HEK293 (cell line): ENCODE data around the gene C11orf54.

Experiments used
- CTCF ChIA-PET: fragments of 350-600 bp; formaldehyde crosslinking; extraction: SDS; loops from one replicate; lab custom pipeline; 2021; ENCODE audit warnings: antibody characterized with exemption; lab: Yijun Ruan, JAX
- POLR2A ChIA-PET: fragments of 300-600 bp; formaldehyde crosslinking; extraction: SDS; loops from one replicate; lab custom pipeline; 2020; ENCODE audit warnings: antibody characterized with exemption, inconsistent platforms; lab: Yijun Ruan, JAX
- H3K27ac ChIP-seq: fragments of 200-500 bp; sonication (Bioruptor generic); 2 replicates; pipeline ENCODE4 v1.5.1; 2014; ENCODE audit warnings: low read depth, low read length, control low read depth, inconsistent platforms; ENCODE audit errors: extremely low read depth
- H3K36me3 ChIP-seq, 2 experiments: fragments of 200-500 bp in 1 of 2; sonication (Bioruptor generic) in 1 of 2; 1 replicate in 1 of 2; 2 replicates in 1 of 2; pipeline ENCODE4 v1.5.1; 2014 to 2017; ENCODE audit warnings: inconsistent platforms in 2 of 2, low read length in 2 of 2; ENCODE audit not compliant: control insufficient read depth in 2 of 2, insufficient read depth in 1 of 2
- H3K4me1 ChIP-seq: fragments of 200-500 bp; sonication (Bioruptor generic); 2 replicates; pipeline ENCODE4 v1.5.1; 2014; ENCODE audit warnings: mild to moderate bottlenecking, low read length, inconsistent platforms; ENCODE audit not compliant: control insufficient read depth, insufficient read depth
- H3K4me3 ChIP-seq: 2 replicates; pipeline ENCODE4 v1.5.1; 2011; ENCODE audit warnings: low read depth, mild to moderate bottlenecking, control low read depth, low read length, moderate library complexity
- H3K9me3 ChIP-seq: fragments of 200-500 bp; sonication (Bioruptor generic); 2 replicates; pipeline ENCODE4 v1.5.1; 2014; ENCODE audit warnings: low read depth, low read length, inconsistent platforms; ENCODE audit not compliant: control insufficient read depth, insufficient read depth
- OSR2 ChIP-seq: fragments of 450-650 bp; formaldehyde crosslinking; IDR thresholded peaks from 2 replicates; pipeline ENCODE4 v1.5.1; 2016; ENCODE audit warnings: missing biosample characterization, missing genetic modification characterization
- PRDM4 ChIP-seq: fragments of 450-650 bp; formaldehyde crosslinking; IDR thresholded peaks from 2 replicates; pipeline ENCODE4 v1.5.1; 2017; ENCODE audit warnings: missing biosample characterization, missing genetic modification characterization
- RBAK ChIP-seq: fragments of 450-650 bp; formaldehyde crosslinking; IDR thresholded peaks from 2 replicates; pipeline ENCODE4 v1.5.1; 2016; ENCODE audit warnings: missing biosample characterization, missing genetic modification characterization
- SP3 ChIP-seq: fragments of 450-650 bp; formaldehyde crosslinking; IDR thresholded peaks from 2 replicates; pipeline ENCODE4 v1.5.1; 2016; ENCODE audit warnings: missing biosample characterization, missing genetic modification characterization
- TRIM28 ChIP-seq: IDR thresholded peaks from 2 replicates; pipeline ENCODE4 v1.6.1; 2011; ENCODE audit warnings: low read length, control low read depth, borderline replicate concordance
- ZBTB26 ChIP-seq: fragments of 450-650 bp; formaldehyde crosslinking; optimal IDR thresholded peaks from 2 replicates; pipeline ENCODE3; 2016; ENCODE audit warnings: missing biosample characterization, mild to moderate bottlenecking, missing genetic modification characterization
- ZBTB44 ChIP-seq: fragments of 450-650 bp; IDR thresholded peaks from 2 replicates; pipeline ENCODE4 v1.5.1; 2018; ENCODE audit warnings: missing biosample characterization, mild to moderate bottlenecking, missing genetic modification characterization
- ZBTB49 ChIP-seq: fragments of 450-650 bp; formaldehyde crosslinking; IDR thresholded peaks from 2 replicates; pipeline ENCODE4 v1.5.1; 2016; ENCODE audit warnings: missing biosample characterization, missing genetic modification characterization, low read depth
- ZNF112 ChIP-seq: fragments of 450-650 bp; formaldehyde crosslinking; IDR thresholded peaks from 2 replicates; pipeline ENCODE4 v1.5.0; 2017; ENCODE audit warnings: missing biosample characterization, missing genetic modification characterization
- ZNF138 ChIP-seq: fragments of 450-650 bp; formaldehyde crosslinking; IDR thresholded peaks from 2 replicates; pipeline ENCODE4 v1.5.1; 2016; ENCODE audit warnings: missing biosample characterization, missing genetic modification characterization, borderline replicate concordance
- ZNF214 ChIP-seq: fragments of 450-650 bp; formaldehyde crosslinking; IDR thresholded peaks from 2 replicates; pipeline ENCODE4 v1.5.1; 2017; ENCODE audit warnings: missing biosample characterization, mild to moderate bottlenecking, missing genetic modification characterization, borderline replicate concordance
- ZNF24 ChIP-seq: fragments of 450-650 bp; formaldehyde crosslinking; IDR thresholded peaks from 2 replicates; pipeline ENCODE4 v1.5.1; 2016; ENCODE audit warnings: missing biosample characterization, missing genetic modification characterization
- ZNF266 ChIP-seq: fragments of 450-650 bp; formaldehyde crosslinking; IDR thresholded peaks from 2 replicates; pipeline ENCODE4 v1.5.1; 2016; ENCODE audit warnings: missing biosample characterization, missing genetic modification characterization, low read depth
- ZNF280D ChIP-seq: fragments of 450-650 bp; formaldehyde crosslinking; IDR thresholded peaks from 2 replicates; pipeline ENCODE4 v1.5.1; 2016; ENCODE audit warnings: missing biosample characterization, missing genetic modification characterization
- ZNF366 ChIP-seq: fragments of 450-650 bp; formaldehyde crosslinking; conservative IDR thresholded peaks from 2 replicates; pipeline ENCODE4 v1.5.1; 2016; ENCODE audit warnings: missing biosample characterization, missing genetic modification characterization
- ZNF426 ChIP-seq: fragments of 450-650 bp; formaldehyde crosslinking; IDR thresholded peaks from 2 replicates; pipeline ENCODE4 v1.5.1; 2017; ENCODE audit warnings: missing biosample characterization, missing genetic modification characterization, mild to moderate bottlenecking, inconsistent platforms, moderate library complexity
- ZNF48 ChIP-seq: fragments of 450-650 bp; formaldehyde crosslinking; IDR thresholded peaks from 2 replicates; pipeline ENCODE4 v1.5.1; 2016; ENCODE audit warnings: missing biosample characterization, missing genetic modification characterization
- ZNF623 ChIP-seq: fragments of 450-650 bp; formaldehyde crosslinking; IDR thresholded peaks from 2 replicates; pipeline ENCODE4 v1.5.1; 2016; ENCODE audit warnings: missing biosample characterization, missing genetic modification characterization
- ZNF624 ChIP-seq: fragments of 450-650 bp; formaldehyde crosslinking; IDR thresholded peaks from 2 replicates; pipeline ENCODE4 v1.5.1; 2017; ENCODE audit warnings: missing biosample characterization, missing genetic modification characterization
- ZNF677 ChIP-seq: fragments of 450-650 bp; IDR thresholded peaks from 2 replicates; pipeline ENCODE4 v1.5.0; 2018; ENCODE audit warnings: missing biosample characterization, mild to moderate bottlenecking, missing genetic modification characterization, moderate library complexity
- ZNF704 ChIP-seq: fragments of 450-650 bp; formaldehyde crosslinking; IDR thresholded peaks from 2 replicates; pipeline ENCODE4 v1.5.1; 2016; ENCODE audit warnings: missing biosample characterization, missing genetic modification characterization

C11orf54 gene

GRCh38 chr11:93741094-93741881 lies at the start of gene C11orf54, which contains the start of gene TAF1D (continued):
- TF ChIP-seq ZNF366 (tag by site-specific recombination): no peak

GRCh38 chr11:93694109-93694508 lies 47.4 kb upstream of the C11orf54 start:
- Histone ChIP-seq H3K9me3 (no peaks in the 10 kb centered on the region), H3K4me1 (no peaks in the 10 kb centered on the region), H3K27ac (no peak overlapping the region), H3K36me3 (peaks cover 48 to 92% of the 10 kb centered on the region in 2 experiments), H3K4me3 (no peak overlapping the region)
- ChIA-PET POLR2A (no interaction called here), CTCF (interaction anchor here (0.6 kb wide), 1 partner anchor 153 kb away, joined by 3 read pairs; no protein-coding TSS in a partner anchor)
- TF ChIP-seq ZNF280D (tag by site-specific recombination): no peak
- no peak for TF ChIP-seq ZNF677
- TF ChIP-seq ZBTB44 (tag by site-specific recombination): no peak
- TF ChIP-seq SP3 (tag by site-specific recombination): no peak
- TF ChIP-seq ZNF623 (tag by site-specific recombination): no peak
- TF ChIP-seq ZNF266 (tag by site-specific recombination): no peak
- TF ChIP-seq ZNF112 (tag by site-specific recombination): no peak
- no peak for TF ChIP-seq ZNF624 (tag by site-specific recombination)
- TF ChIP-seq OSR2 (tag by site-specific recombination): no peak
- no peak for TF ChIP-seq ZNF24 (tag by site-specific recombination)
- TF ChIP-seq ZNF426 (tag by site-specific recombination): no peak

GRCh38 chr11:93694557-93694956 lies 46.9 kb upstream of the C11orf54 start:
- Histone ChIP-seq H3K27ac (no peak overlapping the region), H3K36me3 (peaks cover 48 to 92% of the 10 kb centered on the region in 2 experiments), H3K4me3 (no peak overlapping the region), H3K4me1 (no peaks in the 10 kb centered on the region), H3K9me3 (no peaks in the 10 kb centered on the region)
- POLR2A ChIA-PET: no interaction called here
- CTCF ChIA-PET: interaction anchor here (0.6 kb wide), 1 partner anchor 154 kb away, joined by 3 read pairs; no protein-coding TSS in a partner anchor
- TF ChIP-seq RBAK (tag by site-specific recombination): no peak
- TF ChIP-seq ZBTB49 (tag by site-specific recombination): no peak
- no peak for TF ChIP-seq ZNF138
- TF ChIP-seq PRDM4 (tag by site-specific recombination): no peak
- no peak for TF ChIP-seq ZNF214
- TF ChIP-seq TRIM28: no peak
- TF ChIP-seq ZNF48 (tag by site-specific recombination): no peak
- TF ChIP-seq ZNF704: no peak
- no peak for TF ChIP-seq ZBTB26
